HL-60/S4 treated with retinoic acid at 250 ng/mL for 4 days and 3 days (cell line): ENCODE data around the gene CAMK2D.

Experiments
- in situ Hi-C: fragments of 300-500 bp; cut with MboI; formaldehyde crosslinking; loops from 2 replicates; pipeline ENCODE4 v1.7.0; 2022; ENCODE audit warnings: low sequenced_read_pairs

CAMK2D gene

DNA sequence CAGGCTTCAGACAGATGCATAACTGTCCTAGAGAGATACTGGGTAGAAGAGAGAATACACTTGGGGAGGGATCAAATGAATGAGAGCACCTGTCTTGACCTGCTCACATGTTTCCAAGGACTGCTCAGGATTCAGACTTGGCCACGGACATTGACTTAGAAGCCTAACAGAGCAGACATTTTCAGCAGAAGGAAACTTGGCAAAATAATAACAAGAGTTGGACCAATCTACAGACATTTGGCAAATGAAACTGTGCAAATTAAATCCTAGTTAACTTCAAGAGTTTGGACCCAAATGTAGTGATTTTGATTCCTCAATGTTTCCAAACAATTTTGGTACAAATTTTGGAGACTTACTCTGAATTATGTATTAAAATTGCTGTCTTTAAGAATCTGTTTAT, 223.9 kb downstream of the CAMK2D start:
- in situ Hi-C loops = no loop called here

DNA sequence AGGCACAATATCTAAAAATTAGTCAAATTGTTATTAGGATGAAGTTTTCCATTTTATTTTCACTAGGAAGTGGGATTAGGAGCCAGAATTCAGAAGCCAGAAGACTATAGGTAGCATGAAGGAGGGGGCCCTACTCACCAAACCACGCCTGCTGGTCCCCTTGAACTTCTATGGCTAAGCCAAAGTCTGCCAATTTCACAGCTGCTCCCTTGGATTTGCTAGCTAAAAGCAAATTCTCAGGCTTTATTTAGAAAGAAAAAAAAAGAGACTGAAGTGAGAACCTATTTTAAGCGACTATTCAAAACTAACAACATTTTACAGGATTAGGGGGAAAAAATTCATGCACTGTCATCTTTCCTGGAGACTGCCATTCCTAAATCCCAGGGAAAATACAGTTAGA, 224.3 kb downstream of the CAMK2D start:
- in situ Hi-C loops = no loop called here

DNA sequence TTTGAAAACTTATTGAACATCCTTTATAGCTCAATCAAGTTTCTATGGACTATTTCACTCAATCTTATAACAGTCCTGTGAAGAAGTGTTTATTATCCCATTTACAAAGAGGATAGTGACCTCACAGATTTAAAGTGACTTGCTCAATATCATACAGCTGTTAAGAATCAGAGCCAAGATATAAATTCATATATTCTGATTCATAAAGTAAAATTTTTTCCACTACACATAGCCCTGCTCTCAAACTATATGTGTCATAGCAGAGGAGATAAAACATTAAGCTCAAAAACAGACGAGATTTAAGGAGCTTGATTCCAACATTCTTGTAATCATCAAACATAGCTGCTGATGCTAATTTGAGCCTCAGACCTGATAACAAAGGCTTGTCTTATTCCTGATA, 226.8 kb downstream of the CAMK2D start:
- in situ Hi-C loops = no loop called here

DNA sequence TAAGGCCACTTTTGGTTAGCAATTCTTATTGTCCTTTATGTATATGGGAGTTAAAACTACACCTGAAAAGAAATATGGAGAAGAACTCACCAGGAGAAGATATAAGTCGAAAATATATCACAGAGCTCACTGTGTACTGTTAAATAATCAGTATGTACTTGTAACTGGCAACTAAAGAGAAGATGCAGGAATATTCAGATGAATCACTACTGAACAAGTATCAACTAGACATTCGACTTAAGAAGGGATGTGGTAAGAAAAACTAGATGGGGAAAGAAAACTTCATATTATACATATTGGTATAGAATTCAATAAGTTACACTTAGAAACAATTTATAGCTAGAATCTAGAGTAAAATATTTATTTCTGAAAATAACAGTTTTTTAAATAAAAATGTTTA, 230.0 kb downstream of the CAMK2D start:
- in situ Hi-C loops = no loop called here

DNA sequence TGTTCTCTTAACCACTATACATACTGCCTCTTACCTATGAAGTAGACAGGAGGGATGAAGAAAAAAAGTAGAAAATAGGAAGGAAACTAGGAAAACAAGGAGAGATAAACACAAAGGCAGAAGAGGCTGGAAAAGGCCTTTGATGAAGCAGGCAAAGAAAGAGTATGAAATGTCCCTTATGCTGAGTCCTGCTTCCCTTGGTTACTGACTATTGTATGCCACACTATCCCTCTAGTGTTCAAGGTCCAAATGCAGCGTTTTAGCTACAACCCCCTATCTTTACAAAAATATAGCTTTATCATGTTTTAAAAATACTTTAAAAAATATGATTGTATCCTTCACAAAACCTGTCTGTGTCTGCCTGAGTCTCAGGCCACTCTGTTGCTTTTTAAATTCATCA, 233.1 kb downstream of the CAMK2D start:
- in situ Hi-C loops = no loop called here

DNA sequence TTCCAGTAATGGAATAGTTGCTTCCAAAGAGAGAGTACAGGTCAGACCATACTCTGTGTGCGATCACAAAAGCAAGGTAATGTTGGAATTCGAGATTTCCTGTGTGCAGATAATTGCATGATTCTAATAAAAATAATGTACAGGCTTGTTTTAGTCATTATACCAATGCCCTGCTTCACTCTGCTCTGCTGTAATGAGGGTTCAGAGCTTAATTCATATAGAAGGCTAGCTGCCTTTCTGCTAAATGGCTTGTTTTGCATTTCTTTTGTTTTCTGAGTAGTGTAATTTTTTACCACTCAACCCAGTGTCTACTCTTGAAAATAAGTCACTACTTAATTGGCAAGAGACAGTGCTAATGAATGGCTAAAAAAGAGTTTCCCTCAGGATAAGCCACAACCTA, 236.0 kb downstream of the CAMK2D start:
- in situ Hi-C loops = no loop called here

DNA sequence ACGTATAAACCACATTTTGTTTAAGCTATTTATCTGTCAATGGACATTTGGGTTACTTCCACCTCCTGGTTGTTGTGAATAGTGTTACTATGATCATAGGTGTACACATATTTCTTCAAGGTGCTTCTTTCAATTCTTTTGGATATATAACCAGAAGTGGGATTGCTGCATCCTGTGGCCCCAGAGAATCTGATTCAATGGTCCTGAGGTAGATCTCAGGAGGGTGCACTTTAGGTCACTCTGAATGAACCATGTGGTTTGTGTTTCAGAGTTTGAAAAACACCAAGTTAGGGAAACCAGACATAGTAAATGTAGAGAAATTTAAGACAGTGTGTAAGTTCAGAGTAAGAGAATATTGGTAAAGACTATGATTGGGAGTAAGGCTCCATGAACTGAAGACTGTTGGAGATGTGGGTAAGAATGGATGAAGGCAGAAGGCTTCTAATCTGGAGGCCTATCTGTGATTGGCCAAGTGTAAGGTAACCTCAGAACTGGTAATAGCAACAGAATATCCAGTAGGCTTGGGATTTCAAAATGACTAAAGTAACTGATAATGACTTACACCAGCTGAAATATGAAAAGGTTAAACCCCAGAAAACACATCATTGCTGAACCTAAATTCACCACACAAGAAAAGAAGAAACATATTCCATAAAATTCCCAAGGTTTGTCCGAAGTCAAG, 236.9 kb downstream of the CAMK2D start:
- in situ Hi-C loops = no loop called here

- in situ Hi-C loops = no loop called here
Measured at GRCh38 chr4:113524096-113524495, 237.4 kb downstream of the CAMK2D start.

- in situ Hi-C loops = no loop called here
Measured at GRCh38 chr4:113522433-113522832, 239.1 kb downstream of the CAMK2D start.

DNA sequence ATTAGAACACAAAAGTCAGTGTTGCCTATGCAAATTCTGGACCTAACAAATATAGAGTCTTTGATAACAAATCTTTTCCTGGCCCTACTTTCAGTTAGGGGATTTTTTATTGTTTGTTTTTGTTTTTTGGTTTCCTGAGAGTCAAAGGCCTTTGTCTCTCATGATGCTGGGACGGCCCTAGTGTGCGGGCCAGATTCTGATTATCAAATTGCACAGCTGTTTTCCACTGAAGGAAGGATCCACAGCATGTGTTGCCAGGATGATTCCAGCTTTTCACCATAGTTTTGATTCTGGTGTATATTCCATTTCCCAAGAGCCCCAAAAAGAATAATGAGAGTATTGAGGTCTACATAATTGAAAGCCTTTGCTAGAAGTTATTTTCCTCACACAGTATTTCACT, 248.2 kb downstream of the CAMK2D start:
- in situ Hi-C loops = no loop called here

- in situ Hi-C loops = no loop called here
Measured at GRCh38 chr4:113512880-113513279, 248.7 kb downstream of the CAMK2D start.

- in situ Hi-C loops = no loop called here
Measured at GRCh38 chr4:113511944-113512343, 249.6 kb downstream of the CAMK2D start.

- in situ Hi-C loops = no loop called here
Measured at GRCh38 chr4:113509851-113510250, 251.7 kb downstream of the CAMK2D start.

DNA sequence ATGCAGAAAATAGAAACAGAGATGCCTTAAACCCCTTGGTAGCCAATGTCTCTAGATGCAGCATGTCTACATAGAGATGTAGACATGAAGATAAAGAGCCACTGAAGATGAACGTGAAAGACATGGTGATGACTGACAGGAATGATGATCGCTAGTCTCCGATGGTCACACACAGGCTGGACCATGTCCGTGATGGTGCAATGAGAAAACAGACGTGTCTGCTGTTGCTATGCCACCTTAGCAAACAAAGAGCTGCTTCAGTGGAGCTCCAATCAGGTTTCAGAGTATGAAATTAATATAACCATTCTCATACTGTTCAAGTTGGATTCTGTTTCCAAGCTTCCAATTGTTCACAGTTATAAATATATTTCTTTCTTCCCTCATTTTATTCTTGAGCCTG, 256.5 kb downstream of the CAMK2D start:
- in situ Hi-C loops = no loop called here

GRCh38 chr4:113504422-113504821, 257.1 kb downstream of the CAMK2D start:
- in situ Hi-C loops = no loop called here

DNA sequence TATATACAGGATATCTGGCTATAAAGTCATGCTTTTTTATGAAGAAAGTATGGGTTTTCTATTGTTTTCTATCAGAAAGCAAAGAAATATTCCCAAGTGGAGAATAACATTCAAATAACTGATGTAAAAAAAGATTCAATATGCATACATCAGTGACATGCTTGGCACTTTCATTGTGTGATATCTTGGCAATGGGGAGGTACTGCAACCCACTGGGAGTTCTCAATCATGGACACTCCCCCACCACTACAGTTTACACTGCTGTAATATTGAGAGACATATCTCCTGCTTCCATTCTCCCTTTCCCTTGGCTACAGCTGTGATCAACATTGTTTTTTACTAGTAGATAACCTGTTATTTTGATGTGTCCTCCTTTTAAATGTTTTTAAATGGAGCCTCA, 257.8 kb downstream of the CAMK2D start:
- in situ Hi-C loops = no loop called here

GRCh38 chr4:113502906-113503305, 258.6 kb downstream of the CAMK2D start:
- in situ Hi-C loops = no loop called here

DNA sequence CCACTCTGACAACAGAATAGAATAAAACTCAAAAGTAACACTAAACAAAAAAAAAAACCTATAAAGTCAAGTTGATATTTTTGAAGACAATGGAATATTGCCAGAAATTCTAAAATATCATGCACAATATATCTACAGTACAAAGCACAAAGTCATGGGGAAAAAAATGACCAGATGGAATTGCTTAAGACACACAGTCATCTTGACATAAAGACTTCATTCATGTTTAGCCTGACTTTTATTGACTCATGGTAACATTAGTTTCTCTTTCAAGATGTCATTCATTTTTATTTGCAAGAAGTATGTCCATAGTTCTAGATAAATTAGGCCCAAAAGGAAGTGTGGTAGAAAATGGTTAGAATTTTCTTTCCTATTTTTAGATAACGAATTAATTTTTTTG, 259.1 kb downstream of the CAMK2D start:
- in situ Hi-C loops = no loop called here

GRCh38 chr4:113500424-113500823, 261.1 kb downstream of the CAMK2D start:
- in situ Hi-C loops = no loop called here

DNA sequence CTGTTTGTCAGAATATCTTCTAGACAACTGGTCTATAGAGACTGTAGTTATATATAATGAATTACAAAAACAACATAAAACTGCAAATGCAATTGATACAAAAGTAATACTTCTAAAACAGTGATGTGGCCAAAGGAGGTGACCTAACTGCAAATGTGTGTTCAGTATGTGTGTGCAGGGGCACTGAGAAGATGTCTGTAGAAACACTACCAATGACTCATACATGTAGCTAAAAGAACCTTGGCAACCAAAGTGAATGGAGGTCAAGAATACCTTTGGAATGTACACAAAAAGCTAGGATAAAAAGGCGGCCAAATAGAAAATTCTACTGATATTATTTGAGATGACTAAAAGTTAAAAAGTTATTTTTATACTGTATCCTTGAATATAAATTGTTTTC, 261.8 kb downstream of the CAMK2D start:
- in situ Hi-C loops = no loop called here

DNA sequence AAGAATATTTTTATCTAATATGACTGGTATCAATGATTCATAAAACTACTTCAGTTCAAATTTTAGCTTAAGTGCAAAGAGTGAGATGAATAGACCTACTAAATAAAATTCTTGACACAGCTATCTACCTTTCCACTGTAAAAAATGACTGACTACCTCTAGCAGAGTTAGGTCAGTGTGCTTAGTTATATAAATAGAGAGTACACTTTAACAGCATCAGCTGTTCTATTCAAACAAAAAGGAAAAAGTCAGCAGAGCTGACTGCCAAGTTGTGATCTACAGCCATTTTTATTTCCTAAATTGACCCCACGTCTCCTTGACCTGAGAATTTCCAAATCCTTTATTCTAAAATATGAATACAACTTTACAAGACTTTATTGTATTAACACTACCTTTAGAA, 262.4 kb downstream of the CAMK2D start:
- in situ Hi-C loops = no loop called here

DNA sequence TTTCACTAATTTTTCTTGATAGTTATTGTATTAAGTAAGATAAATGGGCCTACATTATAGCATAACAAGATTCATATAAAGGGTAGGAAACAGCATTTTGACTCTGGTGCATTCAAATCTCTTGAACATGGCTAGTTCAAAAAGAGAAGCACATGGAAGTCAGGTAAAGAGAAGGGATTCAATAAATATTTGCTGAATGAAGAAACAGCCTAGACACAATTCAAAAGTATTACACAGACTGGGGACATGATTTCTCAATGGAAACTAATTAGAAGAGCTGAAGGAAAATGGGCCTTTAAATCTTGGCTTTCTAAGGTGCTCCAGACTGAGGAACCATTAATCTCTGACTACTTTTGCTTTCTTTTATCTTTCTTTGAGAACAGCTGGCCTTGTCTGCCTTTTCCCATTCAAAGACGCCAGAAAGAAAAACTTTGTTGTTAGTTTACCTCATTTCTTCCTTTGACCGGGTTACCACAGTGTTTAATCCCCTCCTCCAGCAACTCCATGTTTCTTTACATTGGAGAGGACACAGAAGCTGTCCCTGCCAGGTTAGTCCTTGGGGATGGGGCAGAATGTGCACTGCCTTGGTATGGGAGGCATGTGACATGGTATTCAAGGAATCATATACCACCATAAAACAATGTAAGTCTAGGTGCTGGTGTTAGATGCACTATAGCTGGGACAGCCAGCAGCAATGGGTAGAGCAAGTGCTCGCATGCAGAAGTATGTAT, 264.2 kb downstream of the CAMK2D start:
- in situ Hi-C loops = no loop called here

DNA sequence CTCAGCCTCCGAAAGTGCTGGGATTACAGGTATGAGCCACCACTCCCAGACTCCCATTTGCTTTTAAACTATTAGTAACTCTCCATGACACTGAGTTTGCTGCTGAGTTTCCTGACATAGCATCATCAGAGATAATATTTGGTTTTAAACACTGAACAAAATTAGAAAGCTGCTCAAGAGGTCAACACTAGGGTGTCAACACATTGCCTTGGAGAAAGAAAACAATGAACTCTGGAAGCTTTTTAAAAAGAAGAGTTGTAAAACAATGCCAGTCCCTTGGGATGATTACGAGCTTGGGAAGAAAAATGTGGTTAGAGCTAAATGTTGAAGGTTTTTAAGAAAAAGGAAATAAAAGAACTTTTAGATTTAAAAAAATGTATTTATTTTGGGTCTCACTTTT, 264.8 kb downstream of the CAMK2D start:
- in situ Hi-C loops = no loop called here
